Testis (tissue), 3 donors: ENCODE results near the gene SUCLG2. TPM values are rescaled to one million over a fixed set of nuclear protein-coding genes. Genes with fewer than 3 reads are reported as not detected.

Source experiments
- DNase-seq: peaks from one replicate; pipeline ENCODE4 v3.0.0-alpha.2; 2019
- H3K27ac ChIP-seq, 2 donors: fragments of 200-600 bp; sonication (generic); one replicate each; pipeline ENCODE4 v1.5.1; 2019
- H3K27me3 ChIP-seq: fragments of 200-600 bp; sonication (generic); one replicate; pipeline ENCODE4 v1.5.1; 2019
- H3K36me3 ChIP-seq: fragments of 200-600 bp; sonication (generic); one replicate; pipeline ENCODE4 v1.5.1; 2017; ENCODE audit warnings: low read depth; ENCODE audit errors: missing control alignments
- H3K4me1 ChIP-seq: fragments of 200-600 bp; sonication (generic); one replicate; pipeline ENCODE4 v1.5.1; 2019
- H3K4me3 ChIP-seq, 2 donors: fragments of 200-600 bp; sonication (generic); one replicate each; pipeline ENCODE4 v1.5.1; 2017 to 2019
- H3K9me3 ChIP-seq: fragments of 200-600 bp; sonication (generic); one replicate; pipeline ENCODE4 v1.5.1; 2017
- CTCF ChIP-seq, 3 experiments: fragments of 450-650 bp in 2 of 3; fragments of 200-600 bp in 1 of 3; sonication (generic) in 1 of 3; IDR thresholded peaks; one replicate each; pipeline ENCODE4 v1.5.1; 2016 to 2019; ENCODE audit warnings: antibody characterized with exemption in 3 of 3, mild to moderate bottlenecking in 2 of 3, moderate library complexity in 1 of 3
- POLR2A ChIP-seq: fragments of 450-650 bp; IDR thresholded peaks from one replicate; pipeline ENCODE4 v1.6.1; 2017; ENCODE audit warnings: antibody characterized with exemption, mild to moderate bottlenecking, moderate library complexity
- WGBS, 2 donors: methylation state at CpG; one replicate each; pipeline ENCODE4 v1.1.5; 2018; 5-methylcytosine and 5-hydroxymethylcytosine counted together
- intact Hi-C: fragments of 100-400 bp; cut with DNase I; formaldehyde crosslinking; loops from one replicate; pipeline ENCODE4 v1.15.1; 2023; ENCODE audit warnings: low total_unique reads
- polyA plus RNA-seq: library from polyadenylated mRNA; stranded (reverse); fragments of 350-450 nt; fragmentation: Illumina TruSeq; extraction: RNeasy Lipid Tissue Mini Kit (QIAGEN cat#74804); gene quantifications from one replicate; pipeline ENCODE4 v1.2.3, GENCODE V29; 2014; ENCODE audit warnings: low read depth, low replicate concordance; ENCODE audit not compliant: insufficient read depth
- total RNA-seq, 2 donors: library from RNA; depleted of rRNA; stranded (reverse); fragments of >200 nt; gene quantifications; one replicate each; pipeline ENCODE4 v1.2.3, GENCODE V29; 2016

SUCLG2 gene
- total and polyA plus RNA-seq, 3 donors from 2014 or later, result 18.0 to 28.7 (median 23.8) TPM

GRCh38 chr3:67460841-67461510 lies 193.4 kb downstream of the SUCLG2 start:
- Histone ChIP-seq H3K9me3 (no peaks in the 10 kb centered on the region), H3K36me3 (no peaks in the 10 kb centered on the region), H3K27ac (no peak overlapping the region), H3K4me3 (no peak overlapping the region), H3K4me1 (no peaks in the 10 kb centered on the region), H3K27me3 (no peaks in the 10 kb centered on the region)
- WGBS, 2 donors, result 86 to 88% methylated on average over 8 of the region's 8 CpGs
- intact Hi-C loops, result no loop called here
- no peak for TF ChIP-seq POLR2A
- TF ChIP-seq CTCF (IDR thresholded peaks at IDR 0.05), result no peak
- DNase-seq, result no peak

- H3K27me3 ChIP-seq, result no peaks in the 10 kb centered on the region
- TF ChIP-seq CTCF (IDR thresholded peaks at IDR 0.05), result no peak
- no peak for TF ChIP-seq POLR2A
- H3K4me3 ChIP-seq, result no peak overlapping the region
- no peak for DNase-seq
- H3K36me3 ChIP-seq, result no peaks in the 10 kb centered on the region
- H3K27ac ChIP-seq, result no peak overlapping the region
- 87 to 92% methylated on average over 2 of the region's 2 CpGs for WGBS, 2 donors
- intact Hi-C loops, result no loop called here
- no peaks in the 10 kb centered on the region for H3K4me1 ChIP-seq
- H3K9me3 ChIP-seq, result no peaks in the 10 kb centered on the region
Observed at GRCh38 chr3:67459796-67460195, 194.6 kb downstream of the SUCLG2 start.

GRCh38 chr3:67458896-67459530 lies 195.4 kb downstream of the SUCLG2 start:
- DNase-seq, result no peak
- Histone ChIP-seq H3K36me3 (no peaks in the 10 kb centered on the region), H3K4me3 (no peak overlapping the region), H3K4me1 (no peaks in the 10 kb centered on the region), H3K27me3 (no peaks in the 10 kb centered on the region), H3K9me3 (no peaks in the 10 kb centered on the region), H3K27ac (no peak overlapping the region)
- TF ChIP-seq CTCF (IDR thresholded peaks at IDR 0.05) (no peak), POLR2A (no peak)
- WGBS, 2 donors, result 90 to 91% methylated on average over 4 of the region's 4 CpGs
- intact Hi-C loops, result no loop called here

GRCh38 chr3:67458408-67458807 lies 196.0 kb downstream of the SUCLG2 start:
- no peak for DNase-seq
- no peaks in the 10 kb centered on the region for H3K4me1 ChIP-seq
- H3K9me3 ChIP-seq, result no peaks in the 10 kb centered on the region
- TF ChIP-seq CTCF (IDR thresholded peaks at IDR 0.05) (no peak), POLR2A (no peak)
- H3K27me3 ChIP-seq, result no peaks in the 10 kb centered on the region
- H3K36me3 ChIP-seq, result no peaks in the 10 kb centered on the region
- intact Hi-C loops, result no loop called here
- no peak overlapping the region for H3K27ac ChIP-seq
- H3K4me3 ChIP-seq, result no peak overlapping the region
- WGBS, 2 donors, result 83 to 88% methylated on average over 5 of the region's 5 CpGs

GRCh38 chr3:67453628-67454027 lies 200.8 kb downstream of the SUCLG2 start:
- H3K4me1 ChIP-seq, result no peaks in the 10 kb centered on the region
- intact Hi-C loops, result no loop called here
- H3K4me3 ChIP-seq, result no peak overlapping the region
- no peaks in the 10 kb centered on the region for H3K9me3 ChIP-seq
- H3K27ac ChIP-seq, result no peak overlapping the region
- 90 to 92% methylated on average over 3 of the region's 3 CpGs for WGBS, 2 donors
- H3K27me3 ChIP-seq, result no peaks in the 10 kb centered on the region
- TF ChIP-seq POLR2A (no peak), CTCF (IDR thresholded peaks at IDR 0.05) (no peak)
- DNase-seq, result no peak
- H3K36me3 ChIP-seq, result no peaks in the 10 kb centered on the region
